ENCODE results near the gene REXO1. TPM values are rescaled to one million over a fixed set of nuclear protein-coding genes. Genes with fewer than 3 reads are reported as not detected.

REXO1 gene
- total and polyA plus RNA-seq, 2 of the 13 experiments (the other 11 are each of a cell fraction or from before 2014, with no cell fraction given) = 5.0 to 11.2 TPM

DNA sequence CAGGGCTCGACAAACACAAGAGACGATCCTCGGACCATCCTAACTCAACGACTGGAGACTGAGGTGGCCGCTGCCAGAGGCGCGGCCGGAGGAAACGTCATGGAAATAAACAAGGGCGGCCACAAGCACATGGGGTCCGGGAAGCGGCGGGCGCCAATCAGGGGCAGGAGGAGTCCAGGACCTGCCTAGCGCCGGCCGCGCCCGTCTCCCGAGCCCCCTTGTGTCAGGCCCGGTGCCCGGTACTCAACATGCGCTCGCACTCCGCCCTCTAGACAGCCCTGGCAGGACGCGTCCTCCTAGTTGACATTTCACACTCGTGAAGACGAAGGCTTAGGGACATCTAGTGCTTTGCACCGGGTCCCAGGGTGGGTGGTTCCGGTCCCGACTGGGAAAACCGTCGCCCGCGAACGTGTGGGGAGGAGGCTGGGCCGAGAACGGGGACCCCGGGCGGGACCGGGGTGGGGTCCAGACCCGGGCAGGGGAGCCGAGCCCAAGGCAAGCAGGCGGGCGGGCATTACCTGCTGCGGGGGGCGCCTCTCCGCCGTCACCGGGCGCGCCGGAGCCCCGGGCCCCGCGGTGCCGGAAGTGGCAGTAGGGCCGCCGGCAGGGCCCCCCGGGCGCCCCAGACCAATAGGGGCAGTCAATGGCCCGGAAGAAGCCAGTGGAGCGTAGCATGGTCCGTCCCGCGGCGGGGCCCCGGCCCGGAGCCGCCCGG is 442 bp downstream of the REXO1 start (continued):
- TF ChIP-seq, protein P1, sequence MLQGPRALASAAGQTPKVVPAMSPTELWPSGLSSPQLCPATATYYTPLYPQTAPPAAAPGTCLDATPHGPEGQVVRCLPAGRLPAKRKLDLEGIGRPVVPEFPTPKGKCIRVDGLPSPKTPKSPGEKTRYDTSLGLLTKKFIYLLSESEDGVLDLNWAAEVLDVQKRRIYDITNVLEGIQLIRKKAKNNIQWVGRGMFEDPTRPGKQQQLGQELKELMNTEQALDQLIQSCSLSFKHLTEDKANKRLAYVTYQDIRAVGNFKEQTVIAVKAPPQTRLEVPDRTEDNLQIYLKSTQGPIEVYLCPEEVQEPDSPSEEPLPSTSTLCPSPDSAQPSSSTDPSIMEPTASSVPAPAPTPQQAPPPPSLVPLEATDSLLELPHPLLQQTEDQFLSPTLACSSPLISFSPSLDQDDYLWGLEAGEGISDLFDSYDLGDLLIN (CRISPR knock-in tag; IDR thresholded peaks at IDR 0.05; ENCODE audit: borderline replicate concordance) = no peak
- TF ChIP-seq ZBTB8A (CRISPR knock-in tag; IDR thresholded peaks at IDR 0.05; ENCODE audit: borderline replicate concordance, low read depth) (no peak), ZNF570 (CRISPR knock-in tag; IDR thresholded peaks at IDR 0.05; ENCODE audit: borderline replicate concordance) (no peak), ZSCAN29 (CRISPR knock-in tag; conservative IDR thresholded peaks at IDR 0.05) (no peak), CCAR2 (optimal IDR thresholded peaks at IDR 0.05; ENCODE audit: low read depth, low read length) (no peak), ISL2 (CRISPR knock-in tag; IDR thresholded peaks at IDR 0.05) (no peak; the same call in 1 of the 2 replicates), HOXA9 (CRISPR knock-in tag; IDR thresholded peaks at IDR 0.05; ENCODE audit: borderline replicate concordance) (no peak), ZSCAN20 (CRISPR knock-in tag; IDR thresholded peaks at IDR 0.05; ENCODE audit: borderline replicate concordance) (0 out of 2 replicates have a peak, but pooled peaks have one; percentile 17), ZFYVE20 (CRISPR knock-in tag; IDR thresholded peaks at IDR 0.05; ENCODE audit: borderline replicate concordance, low read depth) (no peak), MXD4 (CRISPR knock-in tag; IDR thresholded peaks at IDR 0.05) (0 out of 2 replicates have a peak, but pooled peaks have one; percentile 35), RBM39 (IDR thresholded peaks at IDR 0.05; ENCODE audit: low read depth, low read length, poor library complexity, severe bottlenecking) (peak; percentile 26), ZNF274 (CRISPR knock-in tag; IDR thresholded peaks at IDR 0.05) (no peak), ZNF878 (CRISPR knock-in tag; IDR thresholded peaks at IDR 0.05) (no peak), ZNF652 (CRISPR knock-in tag; IDR thresholded peaks at IDR 0.05; ENCODE audit: borderline replicate concordance, low read depth) (no peak), HMG20B (CRISPR knock-in tag; conservative IDR thresholded peaks at IDR 0.05) (no peak), KLF15 (CRISPR knock-in tag; IDR thresholded peaks at IDR 0.05; ENCODE audit: borderline replicate concordance) (no peak), ZNF232 (CRISPR knock-in tag; IDR thresholded peaks at IDR 0.05; ENCODE audit: borderline replicate concordance) (no peak), TGIF2 (CRISPR knock-in tag; IDR thresholded peaks at IDR 0.05) (peak; percentile 73; the same call in 1 of the 2 replicates), SMAD9 (CRISPR knock-in tag; IDR thresholded peaks at IDR 0.05) (no peak), NBN (conservative IDR thresholded peaks at IDR 0.05) (no peak), ZKSCAN8 (CRISPR knock-in tag; IDR thresholded peaks at IDR 0.05; ENCODE audit: borderline replicate concordance) (no peak; the same call in 1 of the 2 replicates)
- TF ChIP-seq, protein P2, sequence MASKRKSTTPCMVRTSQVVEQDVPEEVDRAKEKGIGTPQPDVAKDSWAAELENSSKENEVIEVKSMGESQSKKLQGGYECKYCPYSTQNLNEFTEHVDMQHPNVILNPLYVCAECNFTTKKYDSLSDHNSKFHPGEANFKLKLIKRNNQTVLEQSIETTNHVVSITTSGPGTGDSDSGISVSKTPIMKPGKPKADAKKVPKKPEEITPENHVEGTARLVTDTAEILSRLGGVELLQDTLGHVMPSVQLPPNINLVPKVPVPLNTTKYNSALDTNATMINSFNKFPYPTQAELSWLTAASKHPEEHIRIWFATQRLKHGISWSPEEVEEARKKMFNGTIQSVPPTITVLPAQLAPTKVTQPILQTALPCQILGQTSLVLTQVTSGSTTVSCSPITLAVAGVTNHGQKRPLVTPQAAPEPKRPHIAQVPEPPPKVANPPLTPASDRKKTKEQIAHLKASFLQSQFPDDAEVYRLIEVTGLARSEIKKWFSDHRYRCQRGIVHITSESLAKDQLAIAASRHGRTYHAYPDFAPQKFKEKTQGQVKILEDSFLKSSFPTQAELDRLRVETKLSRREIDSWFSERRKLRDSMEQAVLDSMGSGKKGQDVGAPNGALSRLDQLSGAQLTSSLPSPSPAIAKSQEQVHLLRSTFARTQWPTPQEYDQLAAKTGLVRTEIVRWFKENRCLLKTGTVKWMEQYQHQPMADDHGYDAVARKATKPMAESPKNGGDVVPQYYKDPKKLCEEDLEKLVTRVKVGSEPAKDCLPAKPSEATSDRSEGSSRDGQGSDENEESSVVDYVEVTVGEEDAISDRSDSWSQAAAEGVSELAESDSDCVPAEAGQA (IDR thresholded peaks at IDR 0.05; ENCODE audit: low read depth) = no peak
- TF ChIP-seq, protein P2 (CRISPR knock-in tag; IDR thresholded peaks at IDR 0.05; ENCODE audit: borderline replicate concordance) = no peak

All from HepG2 (cell line).